ENCODE measurements around the gene DCAF11.
A peak's percentile ranks its signal among the peaks of the same experiment; 100 is the strongest.

Gene DCAF11

DNA sequence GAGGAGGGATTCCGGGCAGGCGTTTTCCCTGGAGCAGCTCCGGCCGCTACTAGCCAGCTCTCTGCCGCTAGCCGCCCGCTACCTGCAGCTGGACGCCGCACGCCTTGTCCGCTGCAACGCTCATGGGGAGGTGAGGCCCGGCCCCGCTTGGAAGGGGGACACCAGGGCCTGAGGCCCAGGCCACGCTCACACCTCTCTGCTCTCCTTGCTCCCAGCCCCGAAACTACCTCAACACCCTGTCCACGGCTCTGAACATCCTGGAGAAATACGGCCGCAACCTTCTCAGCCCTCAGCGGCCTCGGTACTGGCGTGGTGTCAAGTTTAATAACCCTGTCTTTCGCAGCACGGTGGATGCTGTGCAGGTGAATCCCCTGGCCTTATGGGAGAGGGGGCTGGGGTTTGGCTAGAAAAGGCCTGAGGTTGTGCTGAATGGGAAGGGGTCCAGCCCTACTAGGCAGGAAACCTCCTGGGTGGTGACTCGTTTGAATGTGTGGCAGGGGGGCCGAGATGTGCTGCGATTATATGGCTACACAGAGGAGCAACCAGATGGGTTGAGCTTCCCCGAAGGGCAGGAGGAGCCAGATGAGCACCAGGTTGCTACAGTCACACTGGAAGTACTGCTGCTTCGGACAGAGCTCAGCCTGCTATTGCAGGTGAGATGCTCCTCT, 33.3 kb downstream of the DCAF11 start:
- DNase-seq, result no peak
- in situ Hi-C loops (cut with HindIII; ENCODE audit: low pct_ligation_motif_present, low pct_unique_long_range_greater_than_20kb, low sequenced_read_pairs), result no loop called here

DNA sequence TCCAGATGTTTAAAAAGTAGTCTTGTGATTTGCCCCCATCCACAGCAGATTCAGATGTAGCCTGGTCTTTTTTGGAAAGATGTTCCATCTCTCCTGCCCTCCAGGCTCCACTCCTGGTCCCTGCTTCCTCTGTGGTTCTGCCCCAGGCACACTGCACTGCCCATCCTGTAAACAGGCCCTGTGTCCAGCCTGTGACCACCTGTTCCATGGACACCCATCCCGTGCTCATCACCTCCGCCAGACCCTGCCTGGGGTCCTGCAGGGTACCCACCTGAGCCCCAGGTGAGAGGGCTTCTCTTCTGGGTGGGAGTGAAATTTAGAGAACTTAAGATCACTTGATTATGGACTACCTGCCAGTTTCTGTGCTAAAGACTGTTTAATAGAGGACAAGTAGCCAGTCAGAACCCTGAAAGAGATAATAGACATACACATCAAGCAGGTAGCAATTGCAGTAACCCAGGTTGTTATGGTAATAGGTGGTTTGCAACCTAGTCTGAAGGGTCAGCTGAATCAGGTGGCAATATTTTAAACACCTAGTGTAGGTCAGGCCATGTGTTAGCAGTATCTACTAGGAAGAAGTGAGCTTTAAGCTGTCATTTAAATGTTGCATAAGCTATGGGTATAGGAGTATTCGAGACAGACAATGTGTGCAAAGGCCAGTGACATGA, 34.9 kb downstream of the DCAF11 start:
- in situ Hi-C loops (cut with HindIII; ENCODE audit: low pct_ligation_motif_present, low pct_unique_long_range_greater_than_20kb, low sequenced_read_pairs), result no loop called here
- DNase-seq, result no peak

DNA sequence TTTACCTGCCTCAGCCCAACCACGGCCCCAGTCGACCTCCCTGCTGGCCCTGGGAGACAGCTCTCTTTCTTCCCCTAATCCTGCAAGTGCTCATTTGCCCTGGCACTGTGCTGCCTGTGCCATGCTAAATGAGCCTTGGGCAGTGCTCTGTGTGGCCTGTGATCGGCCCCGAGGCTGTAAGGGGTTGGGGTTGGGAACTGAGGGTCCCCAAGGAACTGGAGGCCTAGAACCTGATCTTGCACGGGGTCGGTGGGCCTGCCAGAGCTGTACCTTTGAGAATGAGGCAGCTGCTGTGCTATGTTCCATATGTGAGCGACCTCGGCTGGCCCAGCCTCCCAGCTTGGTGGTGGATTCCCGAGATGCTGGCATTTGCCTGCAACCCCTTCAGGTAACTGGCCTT, 35.5 kb downstream of the DCAF11 start:
- DNase-seq, result no peak
- in situ Hi-C loops (cut with HindIII; ENCODE audit: low pct_ligation_motif_present, low pct_unique_long_range_greater_than_20kb, low sequenced_read_pairs), result no loop called here

DNA sequence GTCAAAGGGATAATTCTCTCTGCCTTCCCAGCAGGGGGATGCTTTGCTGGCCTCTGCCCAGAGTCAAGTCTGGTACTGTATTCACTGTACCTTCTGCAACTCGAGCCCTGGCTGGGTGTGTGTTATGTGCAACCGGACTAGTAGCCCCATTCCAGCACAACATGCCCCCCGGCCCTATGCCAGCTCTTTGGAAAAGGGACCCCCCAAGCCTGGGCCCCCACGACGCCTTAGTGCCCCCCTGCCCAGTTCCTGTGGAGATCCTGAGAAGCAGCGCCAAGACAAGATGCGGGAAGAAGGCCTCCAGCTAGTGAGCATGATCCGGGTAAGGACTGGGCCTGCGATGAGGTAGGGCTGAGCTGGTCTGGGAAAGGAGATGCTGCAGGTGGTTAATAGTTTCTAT, 36.0 kb downstream of the DCAF11 start:
- DNase-seq, result no peak
- in situ Hi-C loops (cut with HindIII; ENCODE audit: low pct_ligation_motif_present, low pct_unique_long_range_greater_than_20kb, low sequenced_read_pairs), result no loop called here

DNA sequence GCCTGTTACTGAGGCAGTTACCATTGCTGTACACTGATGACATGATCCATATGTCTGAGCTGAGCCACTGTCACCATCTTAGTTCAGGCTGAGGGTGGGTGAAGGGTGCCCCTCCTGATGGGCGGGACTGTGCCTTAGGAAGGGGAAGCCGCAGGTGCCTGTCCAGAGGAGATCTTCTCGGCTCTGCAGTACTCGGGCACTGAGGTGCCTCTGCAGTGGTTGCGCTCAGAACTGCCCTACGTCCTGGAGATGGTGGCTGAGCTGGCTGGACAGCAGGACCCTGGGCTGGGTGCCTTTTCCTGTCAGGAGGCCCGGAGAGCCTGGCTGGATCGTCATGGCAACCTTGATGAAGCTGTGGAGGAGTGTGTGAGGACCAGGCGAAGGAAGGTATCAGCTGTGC, 36.4 kb downstream of the DCAF11 start:
- in situ Hi-C loops (cut with HindIII; ENCODE audit: low pct_ligation_motif_present, low pct_unique_long_range_greater_than_20kb, low sequenced_read_pairs), result no loop called here
- DNase-seq, result no peak

DNA sequence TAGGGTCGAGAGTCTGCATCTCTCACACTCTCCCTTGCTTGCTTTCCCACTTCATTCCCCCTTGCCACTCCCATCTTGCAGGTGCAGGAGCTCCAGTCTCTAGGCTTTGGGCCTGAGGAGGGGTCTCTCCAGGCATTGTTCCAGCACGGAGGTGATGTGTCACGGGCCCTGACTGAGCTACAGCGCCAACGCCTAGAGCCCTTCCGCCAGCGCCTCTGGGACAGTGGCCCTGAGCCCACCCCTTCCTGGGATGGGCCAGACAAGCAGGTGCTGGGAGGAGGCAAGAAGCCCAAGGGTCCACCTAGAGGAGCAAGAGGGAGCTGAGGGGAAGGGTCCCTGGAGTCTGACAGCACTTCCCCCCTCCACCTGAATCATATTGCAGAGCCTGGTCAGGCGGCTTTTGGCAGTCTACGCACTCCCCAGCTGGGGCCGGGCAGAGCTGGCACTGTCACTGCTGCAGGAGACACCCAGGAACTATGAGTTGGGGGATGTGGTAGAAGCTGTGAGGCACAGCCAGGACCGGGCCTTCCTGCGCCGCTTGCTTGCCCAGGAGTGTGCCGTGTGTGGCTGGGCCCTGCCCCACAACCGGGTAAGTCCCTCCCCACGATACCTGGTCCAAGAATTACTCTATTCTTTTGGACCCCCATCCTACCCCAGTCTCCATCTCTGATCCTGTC, 37.0 kb downstream of the DCAF11 start:
- in situ Hi-C loops (cut with HindIII; ENCODE audit: low pct_ligation_motif_present, low pct_unique_long_range_greater_than_20kb, low sequenced_read_pairs), result no loop called here
- DNase-seq, result no peak

DNA sequence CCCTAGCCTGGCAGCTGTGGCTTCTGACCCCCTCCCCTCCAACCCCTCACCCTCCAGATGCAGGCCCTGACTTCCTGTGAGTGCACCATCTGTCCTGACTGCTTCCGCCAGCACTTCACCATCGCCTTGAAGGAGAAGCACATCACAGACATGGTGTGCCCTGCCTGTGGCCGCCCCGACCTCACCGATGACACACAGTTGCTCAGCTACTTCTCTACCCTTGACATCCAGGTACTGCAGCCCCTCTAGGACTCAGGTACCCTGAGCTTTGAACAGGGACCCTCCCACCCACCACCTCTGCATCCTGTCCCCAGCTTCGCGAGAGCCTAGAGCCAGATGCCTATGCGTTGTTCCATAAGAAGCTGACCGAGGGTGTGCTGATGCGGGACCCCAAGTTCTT, 40.5 kb downstream of the DCAF11 start:
- no peak for DNase-seq
- in situ Hi-C loops (cut with HindIII; ENCODE audit: low pct_ligation_motif_present, low pct_unique_long_range_greater_than_20kb, low sequenced_read_pairs), result no loop called here

DNA sequence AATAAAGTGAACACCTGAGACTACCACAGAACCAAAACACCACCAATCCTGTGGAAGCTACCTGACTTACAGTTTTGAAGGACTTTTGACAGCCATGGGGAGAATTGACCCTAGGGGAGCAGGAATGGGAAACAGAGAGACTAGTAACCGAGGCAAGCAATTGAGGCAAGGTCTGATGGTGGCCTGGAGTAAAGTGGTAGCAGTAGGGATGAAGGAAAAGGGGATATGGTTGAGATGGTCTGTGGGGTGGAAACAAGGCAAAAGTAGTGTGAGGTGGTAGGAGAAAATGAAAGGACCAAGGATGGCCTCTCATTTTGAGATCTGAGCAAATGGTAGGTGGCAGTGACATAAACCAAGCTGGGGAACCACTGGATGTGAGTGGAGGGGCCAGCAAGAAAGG, 42.3 kb downstream of the DCAF11 start:
- DNase-seq, result no peak
- in situ Hi-C loops (cut with HindIII; ENCODE audit: low pct_ligation_motif_present, low pct_unique_long_range_greater_than_20kb, low sequenced_read_pairs), result no loop called here

DNA sequence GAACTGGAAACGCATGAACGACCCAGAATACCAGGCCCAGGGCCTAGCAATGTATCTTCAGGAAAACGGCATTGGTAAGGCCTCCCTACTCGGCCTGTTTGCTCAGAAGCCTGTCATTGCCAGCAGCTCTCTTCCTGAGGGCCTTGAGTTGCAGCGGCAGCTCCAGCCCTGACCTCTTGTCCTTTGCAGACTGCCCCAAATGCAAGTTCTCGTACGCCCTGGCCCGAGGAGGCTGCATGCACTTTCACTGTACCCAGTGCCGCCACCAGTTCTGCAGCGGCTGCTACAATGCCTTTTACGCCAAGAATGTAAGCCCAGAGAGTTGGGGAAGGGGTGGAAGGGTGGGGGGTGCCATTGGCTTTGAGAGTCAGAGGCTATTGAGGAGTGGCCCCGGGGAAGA, 42.8 kb downstream of the DCAF11 start:
- no peak for DNase-seq

DNA sequence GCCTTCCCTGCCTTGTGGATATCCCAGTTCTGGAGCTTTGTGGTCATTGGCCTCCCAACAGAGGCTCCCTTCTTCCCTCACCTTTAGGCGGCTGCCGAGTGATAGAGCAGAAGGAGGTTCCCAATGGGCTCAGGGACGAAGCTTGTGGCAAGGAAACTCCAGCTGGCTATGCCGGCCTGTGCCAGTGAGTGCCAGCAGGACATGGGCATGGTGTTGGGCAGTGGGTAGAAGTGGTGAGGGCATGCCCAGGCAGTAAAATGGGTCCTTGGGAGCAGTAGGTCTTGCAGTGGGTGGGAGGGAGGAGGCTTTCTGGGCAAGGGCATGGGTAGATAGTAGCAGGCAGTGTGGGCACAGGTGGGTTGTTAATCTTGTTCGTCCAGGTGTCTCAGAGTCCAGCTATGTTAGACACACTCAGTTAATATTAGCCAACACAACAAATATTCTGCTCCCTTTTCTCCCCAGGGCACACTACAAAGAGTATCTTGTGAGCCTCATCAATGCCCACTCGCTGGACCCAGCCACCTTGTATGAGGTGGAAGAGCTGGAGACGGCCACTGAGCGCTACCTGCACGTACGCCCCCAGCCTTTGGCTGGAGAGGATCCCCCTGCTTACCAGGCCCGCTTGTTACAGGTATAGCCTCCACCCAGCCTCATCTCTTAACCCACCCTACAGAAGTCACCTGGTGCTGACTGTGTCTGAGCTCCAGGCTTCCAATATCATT, 45.4 kb downstream of the DCAF11 start:
- no peak for DNase-seq
- in situ Hi-C loops (cut with HindIII; ENCODE audit: low pct_ligation_motif_present, low pct_unique_long_range_greater_than_20kb, low sequenced_read_pairs), result no loop called here

More for the DNA sequence above, 42.8 kb downstream of the DCAF11 start:
- in situ Hi-C loops (cut with HindIII; ENCODE audit: low pct_ligation_motif_present, low pct_unique_long_range_greater_than_20kb, low sequenced_read_pairs), result no loop called here

DNA sequence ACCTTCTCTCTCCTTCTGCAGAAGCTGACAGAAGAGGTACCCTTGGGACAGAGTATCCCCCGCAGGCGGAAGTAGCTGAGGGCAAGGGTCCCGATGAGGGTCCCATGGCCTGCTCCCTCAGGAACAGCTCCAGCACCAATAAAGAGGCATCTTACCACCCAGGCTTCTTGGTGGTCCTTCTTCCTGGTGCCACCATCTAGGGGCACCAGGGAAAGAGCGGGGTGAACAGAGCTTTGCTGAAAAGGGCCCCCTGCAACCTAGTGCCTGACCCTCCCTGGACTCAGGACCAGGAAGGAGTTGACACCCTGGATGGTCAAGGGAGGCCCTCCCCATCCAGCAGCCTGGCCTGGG, 45.9 kb downstream of the DCAF11 start:
- in situ Hi-C loops (cut with HindIII; ENCODE audit: low pct_ligation_motif_present, low pct_unique_long_range_greater_than_20kb, low sequenced_read_pairs), result no loop called here
- DNase-seq, result no peak

DNA sequence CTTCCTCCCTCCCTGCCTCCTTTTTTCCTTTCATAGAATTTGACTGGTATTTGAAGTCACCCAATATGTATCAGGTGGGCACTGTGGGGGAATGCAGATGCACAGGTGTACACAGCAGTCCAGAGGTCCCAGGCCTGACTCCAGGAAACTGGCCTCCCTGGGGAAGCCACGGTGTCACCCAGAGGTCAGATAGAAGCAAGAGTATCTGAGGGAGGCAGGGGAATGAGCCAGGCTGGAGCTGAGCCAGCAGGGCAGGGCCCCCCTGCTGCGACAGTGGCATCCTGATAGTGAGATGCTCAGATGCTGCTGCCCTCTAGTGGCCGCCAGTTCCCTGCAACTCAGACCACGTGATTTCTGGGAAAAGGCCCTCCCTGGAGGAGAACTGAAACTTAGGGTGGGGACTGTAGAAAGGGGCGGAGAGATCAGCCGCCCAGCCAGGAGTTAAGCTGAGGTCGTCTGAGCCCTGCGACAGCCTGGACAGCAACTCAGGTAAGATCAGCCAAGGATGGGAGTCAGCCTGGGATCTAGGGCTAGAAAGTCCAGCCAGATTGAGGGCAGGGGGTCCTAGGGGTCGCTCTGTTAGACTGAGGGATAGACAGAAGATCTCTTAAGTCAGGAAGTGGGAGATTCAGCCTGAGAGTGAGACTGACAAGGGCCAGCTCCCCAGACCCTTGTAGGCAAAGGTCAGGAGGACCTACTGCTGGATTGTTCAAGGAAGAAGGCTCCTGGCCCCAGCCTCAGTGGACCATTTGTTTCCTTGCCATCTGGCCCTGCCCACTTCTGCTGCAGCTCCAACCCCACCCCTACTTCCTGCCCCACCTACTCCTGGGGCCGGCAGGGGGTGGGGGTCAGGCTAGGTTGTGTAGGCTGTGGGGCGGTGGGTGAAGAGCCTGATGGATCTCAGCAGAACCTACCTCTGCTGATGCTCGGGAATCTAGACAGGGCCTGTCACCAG, 46.5 kb downstream of the DCAF11 start, which contains the start of gene IRF9:
Gene IRF9, plus strand, starts transcription at position 416 of the 955 bp plus-strand sequence. CDS start 880 bp downstream, outside the sequence.
- in situ Hi-C loops (cut with HindIII; ENCODE audit: low pct_ligation_motif_present, low pct_unique_long_range_greater_than_20kb, low sequenced_read_pairs), result no loop called here
- peak; percentile 93 for DNase-seq

DNA sequence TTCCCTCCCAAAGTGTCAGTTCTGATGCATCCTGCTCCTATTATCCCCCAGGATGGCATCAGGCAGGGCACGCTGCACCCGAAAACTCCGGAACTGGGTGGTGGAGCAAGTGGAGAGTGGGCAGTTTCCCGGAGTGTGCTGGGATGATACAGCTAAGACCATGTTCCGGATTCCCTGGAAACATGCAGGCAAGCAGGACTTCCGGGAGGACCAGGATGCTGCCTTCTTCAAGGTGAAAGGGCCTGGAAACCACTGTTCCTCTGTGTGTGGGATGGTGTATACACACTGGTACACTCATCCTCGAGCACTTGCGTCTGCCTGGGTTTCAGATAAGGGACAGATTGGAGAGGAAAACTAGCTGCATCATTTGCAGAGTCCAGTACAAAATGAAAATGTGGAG, 47.5 kb downstream of the DCAF11 start:
- no peak for DNase-seq

DNA sequence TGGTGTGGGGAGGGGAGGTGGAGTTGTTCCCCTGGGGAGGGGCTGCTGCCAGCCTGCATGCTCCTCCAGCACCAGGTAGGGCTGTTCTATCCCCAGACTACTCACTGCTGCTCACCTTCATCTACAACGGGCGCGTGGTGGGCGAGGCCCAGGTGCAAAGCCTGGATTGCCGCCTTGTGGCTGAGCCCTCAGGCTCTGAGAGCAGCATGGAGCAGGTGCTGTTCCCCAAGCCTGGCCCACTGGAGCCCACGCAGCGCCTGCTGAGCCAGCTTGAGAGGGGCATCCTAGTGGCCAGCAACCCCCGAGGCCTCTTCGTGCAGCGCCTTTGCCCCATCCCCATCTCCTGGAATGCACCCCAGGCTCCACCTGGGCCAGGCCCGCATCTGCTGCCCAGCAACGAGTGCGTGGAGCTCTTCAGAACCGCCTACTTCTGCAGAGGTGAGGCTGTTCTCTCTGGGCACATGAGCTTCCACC, 50.0 kb downstream of the DCAF11 start:
- in situ Hi-C loops (cut with HindIII; ENCODE audit: low pct_ligation_motif_present, low pct_unique_long_range_greater_than_20kb, low sequenced_read_pairs), result no loop called here
- DNase-seq, result no peak

More for the DNA sequence above, 47.5 kb downstream of the DCAF11 start:
- in situ Hi-C loops (cut with HindIII; ENCODE audit: low pct_ligation_motif_present, low pct_unique_long_range_greater_than_20kb, low sequenced_read_pairs), result no loop called here

DNA sequence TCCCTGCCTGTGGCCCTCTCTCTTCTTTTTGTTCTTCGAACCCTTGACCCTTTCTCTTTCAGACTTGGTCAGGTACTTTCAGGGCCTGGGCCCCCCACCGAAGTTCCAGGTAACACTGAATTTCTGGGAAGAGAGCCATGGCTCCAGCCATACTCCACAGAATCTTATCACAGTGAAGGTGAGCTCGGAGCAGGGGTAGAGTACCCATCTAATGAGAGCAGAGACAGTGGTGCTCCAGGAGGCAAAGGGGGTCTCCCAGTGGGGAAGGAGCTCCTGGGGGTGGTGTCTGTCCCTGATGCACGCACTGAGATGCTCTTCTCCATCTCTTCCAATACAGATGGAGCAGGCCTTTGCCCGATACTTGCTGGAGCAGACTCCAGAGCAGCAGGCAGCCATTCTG, 51.2 kb downstream of the DCAF11 start:
- no peak for DNase-seq
- in situ Hi-C loops (cut with HindIII; ENCODE audit: low pct_ligation_motif_present, low pct_unique_long_range_greater_than_20kb, low sequenced_read_pairs), result no loop called here

DNA sequence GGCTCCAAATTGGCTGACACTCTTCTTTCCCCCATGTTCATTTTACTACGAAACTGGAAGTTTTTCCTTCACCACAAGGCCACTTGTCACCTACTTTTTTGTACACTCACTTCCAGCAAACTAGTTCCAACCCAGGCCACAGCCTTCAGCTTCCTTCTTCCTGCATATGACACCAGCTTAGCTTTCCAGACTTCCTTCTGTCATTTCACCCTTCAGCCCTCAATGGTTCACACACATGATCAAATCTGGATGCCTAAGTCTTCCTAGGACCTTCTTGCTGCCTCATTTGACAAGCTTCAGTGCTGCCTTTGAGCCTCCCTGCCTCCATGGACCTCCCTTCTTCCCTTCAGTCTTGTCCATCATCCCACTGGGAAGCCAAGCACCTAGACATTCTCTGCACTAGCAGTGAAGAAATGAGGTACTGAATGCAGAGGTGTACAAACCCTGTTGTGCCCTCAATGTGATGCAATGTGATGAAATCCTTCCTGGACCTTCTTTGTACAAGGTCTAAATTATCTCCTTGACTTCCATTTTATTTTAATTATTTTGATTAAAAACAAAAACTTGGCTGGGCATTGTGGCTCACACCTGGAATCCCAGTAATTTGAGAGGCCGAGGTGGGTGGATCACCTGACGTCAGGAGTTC, 53.0 kb downstream of the DCAF11 start:
- in situ Hi-C loops (cut with HindIII; ENCODE audit: low pct_ligation_motif_present, low pct_unique_long_range_greater_than_20kb, low sequenced_read_pairs), result no loop called here
- no peak for DNase-seq

DNA sequence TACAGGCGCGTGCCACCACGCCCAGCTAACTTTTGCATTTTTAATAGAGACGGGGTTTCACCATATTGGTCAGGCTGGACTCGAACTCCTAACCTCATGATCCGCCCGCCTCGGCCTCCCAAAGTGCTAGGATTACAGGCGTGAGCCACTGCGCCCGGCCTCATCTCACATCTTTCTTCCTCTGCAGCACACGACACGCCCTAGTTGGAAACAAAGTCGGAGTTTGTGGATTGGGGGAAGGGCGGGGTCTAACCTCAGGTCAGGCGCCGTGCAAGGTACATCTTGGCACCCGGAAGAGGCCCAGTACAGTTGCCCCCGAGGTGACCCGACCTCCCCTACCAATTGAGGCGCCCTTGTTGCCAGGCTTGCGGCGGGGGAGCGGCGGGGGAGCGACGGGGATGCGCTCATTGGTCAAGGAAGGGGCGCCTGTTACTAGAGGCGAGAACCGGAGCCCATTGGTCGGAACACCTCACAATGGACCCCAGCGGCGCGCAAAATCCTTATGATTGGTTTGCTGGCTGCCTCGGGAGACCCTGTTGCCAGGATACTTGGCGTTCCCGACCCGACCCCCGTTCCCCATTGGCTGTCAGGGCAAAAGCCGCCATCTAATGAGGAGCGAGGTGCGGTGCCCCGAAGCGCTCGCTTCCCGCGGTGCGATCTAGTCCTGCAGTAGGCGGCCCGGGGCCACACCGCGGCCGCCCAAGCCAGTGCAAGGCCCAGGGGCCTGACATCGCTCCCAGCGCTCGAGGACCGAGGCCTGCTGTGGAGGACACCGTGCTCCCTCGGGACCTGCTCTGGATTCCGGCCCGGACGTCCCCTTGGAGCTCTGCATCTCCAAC, 57.1 kb downstream of the DCAF11 start, which contains the start of gene REC8:
Gene REC8, plus strand, starts transcription at position 659 of the 839 bp plus-strand sequence. CDS start 473 bp downstream, outside the sequence.
- in situ Hi-C loops (cut with HindIII; ENCODE audit: low pct_ligation_motif_present, low pct_unique_long_range_greater_than_20kb, low sequenced_read_pairs), result no loop called here
- no peak for DNase-seq
